ENCODE data around the gene SF3A2. TPM values are rescaled to one million over a fixed set of nuclear protein-coding genes. Genes with fewer than 3 reads are reported as not detected.

SF3A2 gene
- total RNA-seq, 1 donor from 2014 or later = 142 TPM

- no peak for TF ChIP-seq CTCF (IDR thresholded peaks at IDR 0.05; ENCODE audit: unreplicated experiment)
These were observed 6.2 kb downstream of the SF3A2 start for GRCh38 chr19:2242816-2243215.

GRCh38 chr19:2243274-2244124 lies 6.9 kb downstream of the SF3A2 start:
- no peak for DNase-seq (ENCODE audit: low spot score in 2 of 2, unreplicated experiment in 2 of 2)
- Mint-ChIP-seq H3K9me3 (no peaks in the 10 kb centered on the region), H3K4me3 (no peak overlapping the region), H3K4me1 (peaks cover 32% of the 10 kb centered on the region), H3K27me3 (ENCODE audit: low read depth) (no peaks in the 10 kb centered on the region), H3K27ac (no peak overlapping the region), H3K36me3 (peaks cover 5% of the 10 kb centered on the region)
- TF ChIP-seq CTCF (IDR thresholded peaks at IDR 0.05; ENCODE audit: unreplicated experiment) = no peak

More at GRCh38 chr19:2242816-2243215, 6.2 kb downstream of the SF3A2 start:
- peaks cover 5% of the 10 kb centered on the region for H3K36me3 Mint-ChIP-seq
- DNase-seq (ENCODE audit: low spot score in 2 of 2, unreplicated experiment in 2 of 2) = no peak
- H3K4me1 Mint-ChIP-seq = peaks cover 38% of the 10 kb centered on the region
- H3K27ac Mint-ChIP-seq = no peak overlapping the region
- H3K4me3 Mint-ChIP-seq = no peak overlapping the region
- H3K27me3 Mint-ChIP-seq (ENCODE audit: low read depth) = no peaks in the 10 kb centered on the region
- H3K9me3 Mint-ChIP-seq = no peaks in the 10 kb centered on the region

- Mint-ChIP-seq H3K27me3 (ENCODE audit: low read depth) (no peaks in the 10 kb centered on the region), H3K4me1 (peaks cover 26% of the 10 kb centered on the region), H3K4me3 (no peak overlapping the region), H3K27ac (no peak overlapping the region), H3K36me3 (peaks cover 5% of the 10 kb centered on the region), H3K9me3 (no peaks in the 10 kb centered on the region)
- no peak for DNase-seq (ENCODE audit: low spot score in 2 of 2, unreplicated experiment in 2 of 2)
- no peak for TF ChIP-seq CTCF (IDR thresholded peaks at IDR 0.05; ENCODE audit: unreplicated experiment)
These were observed 7.4 kb downstream of the SF3A2 start for GRCh38 chr19:2244125-2244411.

- Mint-ChIP-seq H3K9me3 (no peaks in the 10 kb centered on the region), H3K27me3 (ENCODE audit: low read depth) (no peaks in the 10 kb centered on the region), H3K27ac (no peak overlapping the region), H3K36me3 (peaks cover 3% of the 10 kb centered on the region), H3K4me3 (no peak overlapping the region), H3K4me1 (peaks cover 24% of the 10 kb centered on the region)
- DNase-seq (ENCODE audit: low spot score in 2 of 2, unreplicated experiment in 2 of 2) = no peak
- no peak for TF ChIP-seq CTCF (IDR thresholded peaks at IDR 0.05; ENCODE audit: unreplicated experiment)
These were observed 7.9 kb downstream of the SF3A2 start for GRCh38 chr19:2244486-2244885.

GRCh38 chr19:2245273-2245672 lies 8.6 kb downstream of the SF3A2 start:
- DNase-seq (ENCODE audit: low spot score in 2 of 2, unreplicated experiment in 2 of 2) = no peak
- Mint-ChIP-seq H3K4me1 (peaks cover 18% of the 10 kb centered on the region), H3K4me3 (no peak overlapping the region), H3K36me3 (peaks cover 2% of the 10 kb centered on the region), H3K9me3 (no peaks in the 10 kb centered on the region), H3K27ac (no peak overlapping the region), H3K27me3 (ENCODE audit: low read depth) (no peaks in the 10 kb centered on the region)
- TF ChIP-seq CTCF (IDR thresholded peaks at IDR 0.05; ENCODE audit: unreplicated experiment) = no peak

Measured in mesothelial cell of epicardium (in vitro differentiated cells).